ENCODE data around the gene KEAP1. TPM values are rescaled to one million over a fixed set of nuclear protein-coding genes. Genes with fewer than 3 reads are reported as not detected.

The KEAP1 gene
- total and polyA plus RNA-seq, 3 donors from 2014 or later, result 40.7 to 61.0 (median 54.1) TPM

GRCh38 chr19:10486551-10486950, 16.6 kb downstream of the KEAP1 start:
- Histone ChIP-seq H3K4me1 (peaks cover 2% of the 10 kb centered on the region), H3K4me3 (no peak overlapping the region), H3K9me3 (no peaks in the 10 kb centered on the region), H3K27ac (no peak overlapping the region), H3K36me3 (ENCODE audit: low read depth, missing control alignments) (no peaks in the 10 kb centered on the region), H3K27me3 (no peaks in the 10 kb centered on the region)
- no peak for TF ChIP-seq POLR2A (IDR thresholded peaks at IDR 0.05)
- TF ChIP-seq CTCF (IDR thresholded peaks at IDR 0.05), result no peak
- WGBS, 2 donors, result 80 to 89% methylated on average over 12 to 13 of the region's 13 CpGs
- intact Hi-C loops (cut with DNase I; ENCODE audit: low total_unique reads), result no loop called here
- no peak for DNase-seq

GRCh38 chr19:10478903-10479384, 24.2 kb downstream of the KEAP1 start:
- intact Hi-C loops (cut with DNase I; ENCODE audit: low total_unique reads), result loop anchor here (10.0 kb wide), 1 partner anchor 96 kb away; no protein-coding TSS in a partner anchor
- no peaks in the 10 kb centered on the region for H3K9me3 ChIP-seq
- no peak overlapping the region for H3K27ac ChIP-seq
- peak; percentile 95 for DNase-seq
- H3K27me3 ChIP-seq, result no peaks in the 10 kb centered on the region
- peaks cover 10% of the 10 kb centered on the region for H3K4me1 ChIP-seq
- peak overlapping the region; percentile 22 to 47 for H3K4me3 ChIP-seq
- 1 to 2% methylated on average over 32 to 36 of the region's 36 CpGs for WGBS, 2 donors
- no peaks in the 10 kb centered on the region for H3K36me3 ChIP-seq (ENCODE audit: low read depth, missing control alignments)
- TF ChIP-seq CTCF (IDR thresholded peaks at IDR 0.05) (peak in 1 of 3 experiments; percentile 68), POLR2A (IDR thresholded peaks at IDR 0.05) (no peak)

- intact Hi-C loops (cut with DNase I; ENCODE audit: low total_unique reads), result loop anchor here (10.0 kb wide), 1 partner anchor 96 kb away; no protein-coding TSS in a partner anchor
- TF ChIP-seq CTCF (IDR thresholded peaks at IDR 0.05) (no peak), POLR2A (IDR thresholded peaks at IDR 0.05) (no peak)
- no peak for DNase-seq
- no peaks in the 10 kb centered on the region for H3K27me3 ChIP-seq
- peak overlapping the region in 1 of 2 donors; percentile 22 for H3K4me3 ChIP-seq
- H3K9me3 ChIP-seq, result no peaks in the 10 kb centered on the region
- H3K36me3 ChIP-seq (ENCODE audit: low read depth, missing control alignments), result no peaks in the 10 kb centered on the region
- H3K27ac ChIP-seq, result no peak overlapping the region
- peaks cover 10% of the 10 kb centered on the region for H3K4me1 ChIP-seq
- 23 to 33% methylated on average over 5 of the region's 5 CpGs for WGBS, 2 donors
These were observed 24.7 kb downstream of the KEAP1 start for GRCh38 chr19:10478476-10478875.

GRCh38 chr19:10474962-10475451, 28.1 kb downstream of the KEAP1 start:
- intact Hi-C loops (cut with DNase I; ENCODE audit: low total_unique reads), result loop anchor here (10.0 kb wide), 1 partner anchor 100 kb away; no protein-coding TSS in a partner anchor
- 64 to 76% methylated on average over 6 of the region's 6 CpGs for WGBS, 2 donors

More at GRCh38 chr19:10474962-10475451, 28.1 kb downstream of the KEAP1 start:
- Histone ChIP-seq H3K27ac (no peak overlapping the region), H3K4me3 (no peak overlapping the region), H3K27me3 (no peaks in the 10 kb centered on the region), H3K9me3 (no peaks in the 10 kb centered on the region), H3K36me3 (ENCODE audit: low read depth, missing control alignments) (no peaks in the 10 kb centered on the region), H3K4me1 (peaks cover 10% of the 10 kb centered on the region)
- TF ChIP-seq CTCF (IDR thresholded peaks at IDR 0.05) (no peak), POLR2A (IDR thresholded peaks at IDR 0.05) (no peak)
- no peak for DNase-seq

Data from testis (tissue), 3 donors.